Hematopoietic multipotent progenitor cell treated with erythropoietin and hydrocortisone succinate and interleukin-3 and kit ligand, for 17 days (in vitro differentiated cells): ENCODE measurements around the gene PUDP.
"Not testable (repeated sequence)": the region's sequence is repeated elsewhere in the genome, so short reads cannot be mapped to it uniquely, and the experiment has no call there.

Experiments used
- DNase-seq: peaks from one replicate; pipeline ENCODE4 v3.0.0-alpha.2; 2015; ENCODE audit warnings: low spot score

Gene PUDP

GRCh38 chrX:7147978-7148854, at the start of gene PUDP:
Gene PUDP (minus strand): TSS chrX:7148153. CDS start chrX:7148113, 40 bp downstream.
- DNase-seq, result peak; percentile 66

DNA sequence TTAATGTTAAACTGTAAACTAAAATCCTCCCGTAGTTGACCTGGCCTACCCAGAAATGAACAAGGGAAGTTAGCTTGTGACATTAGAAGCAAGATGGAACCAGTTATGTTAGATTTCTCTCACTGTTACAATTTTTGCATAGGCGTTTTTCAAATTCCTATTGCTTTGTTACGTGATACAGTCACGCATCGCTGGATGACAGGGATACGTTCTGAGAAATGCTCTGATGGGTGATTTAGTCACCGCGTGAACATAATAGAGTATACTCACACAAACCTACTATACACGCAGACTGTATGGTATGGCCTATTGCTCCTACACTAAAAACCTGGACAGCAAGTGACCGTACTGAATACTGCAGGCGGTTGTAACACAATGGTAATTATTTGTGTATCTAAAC, 46.7 kb upstream of the PUDP start:
- no peak for DNase-seq

GRCh38 chrX:7192871-7193270, 44.9 kb upstream of the PUDP start:
- DNase-seq, result no peak

DNA sequence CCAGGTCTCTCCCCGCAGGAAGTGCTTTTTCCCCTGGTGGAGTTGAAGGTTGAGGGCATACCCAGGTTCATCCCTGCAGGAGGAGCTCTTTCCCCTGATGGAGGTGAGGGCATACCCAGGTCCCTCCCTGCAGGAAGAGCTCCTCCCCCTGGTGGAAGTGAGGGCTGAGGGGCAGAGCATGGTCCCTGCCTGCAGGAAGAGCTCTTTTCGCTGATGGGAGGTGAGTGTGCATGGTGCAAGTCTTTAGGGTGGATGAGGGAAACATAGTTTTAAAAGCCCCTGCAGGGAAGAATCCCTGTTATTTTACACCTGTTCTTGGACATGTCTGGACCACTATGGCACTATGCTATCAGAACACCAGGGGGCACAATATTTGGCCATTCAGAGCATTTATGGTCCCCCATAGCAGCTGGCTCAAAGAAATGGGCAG, 43.7 kb upstream of the PUDP start:
- DNase-seq, result no peak

- DNase-seq, result no peak
Measured at GRCh38 chrX:7190157-7190556, 42.2 kb upstream of the PUDP start.

DNA sequence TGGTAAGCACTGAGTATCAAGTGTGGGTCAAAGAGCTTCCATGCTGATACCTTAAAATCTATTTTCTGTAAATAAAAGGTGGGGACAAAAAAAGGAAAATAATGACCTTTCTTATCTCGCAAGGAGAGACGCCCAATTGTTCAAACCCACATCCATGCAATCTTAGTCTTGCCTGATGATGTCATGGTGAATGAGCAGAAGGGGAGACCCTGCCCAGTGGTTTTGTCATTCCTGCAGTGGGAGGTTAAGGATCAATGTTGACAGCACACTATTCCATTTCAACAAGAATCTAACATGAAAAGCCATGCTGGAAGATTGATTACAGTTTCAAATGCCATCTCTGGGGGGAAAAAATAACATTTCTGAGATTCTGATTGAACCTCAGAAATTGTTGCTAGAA, 40.7 kb upstream of the PUDP start:
- no peak for DNase-seq

- DNase-seq, result no peak
Measured at GRCh38 chrX:7184816-7185215, 36.9 kb upstream of the PUDP start.

DNA sequence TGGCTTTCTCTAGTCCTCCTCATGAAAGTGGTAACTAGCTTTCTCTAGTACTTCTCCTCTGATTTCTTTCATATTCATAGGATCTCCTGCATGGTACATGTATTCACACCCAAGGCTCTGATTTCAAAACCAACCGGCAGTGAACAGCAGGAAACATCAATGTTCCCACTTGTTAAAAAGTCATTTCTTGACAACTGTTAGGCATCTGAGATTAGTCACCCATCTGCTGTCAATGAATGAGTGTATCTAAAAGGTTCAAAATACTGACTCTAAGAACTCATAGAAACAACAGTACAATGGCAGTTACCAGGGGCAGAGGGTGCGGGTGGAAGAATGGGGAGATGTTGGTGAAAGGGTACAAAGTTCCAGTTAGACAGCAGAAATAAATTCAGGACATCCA, 31.5 kb upstream of the PUDP start:
- DNase-seq, result no peak

GRCh38 chrX:7178859-7179258, 30.9 kb upstream of the PUDP start:
- DNase-seq, result not testable (repeated sequence)

- DNase-seq, result peak; percentile 4
Measured at GRCh38 chrX:7170898-7171297, 22.9 kb upstream of the PUDP start.

DNA sequence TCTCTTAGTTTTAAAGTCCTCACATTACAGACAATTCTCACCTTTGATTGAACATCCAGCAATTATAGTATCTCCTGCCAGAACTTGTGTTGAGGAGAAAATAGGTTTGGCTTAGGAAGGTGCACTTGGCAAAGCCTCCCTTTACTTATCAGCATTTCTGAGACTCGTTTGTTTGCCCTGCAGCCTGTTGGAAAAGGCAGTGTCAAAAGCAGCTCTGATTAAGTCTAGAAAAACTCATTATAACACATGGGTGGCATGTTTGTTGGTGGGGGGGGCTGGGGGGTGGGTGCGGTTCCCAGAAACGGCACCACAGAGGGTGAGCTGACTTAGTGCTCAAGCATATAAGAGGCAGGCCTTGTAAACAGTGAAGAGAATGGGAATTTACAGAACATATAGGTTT, 21.7 kb upstream of the PUDP start:
- no peak for DNase-seq

DNA sequence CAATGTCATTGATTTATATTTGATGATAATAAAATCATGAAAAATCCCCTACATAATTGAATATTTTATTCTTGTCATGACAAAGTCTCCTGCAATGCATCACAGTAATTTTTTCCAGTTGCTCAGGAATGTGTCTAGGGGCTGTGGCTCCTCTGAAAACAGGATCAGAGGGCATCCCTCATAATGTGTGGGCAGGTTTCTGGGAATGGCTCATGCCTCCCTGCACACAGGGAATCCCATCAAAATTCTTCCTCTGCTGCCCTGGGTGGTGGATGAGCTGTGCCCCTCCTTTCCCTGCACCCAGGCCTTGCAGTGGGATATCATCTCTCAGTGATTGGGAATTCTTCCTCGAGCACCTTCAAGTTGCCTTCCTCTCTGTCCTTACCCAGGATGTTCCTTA, 20.4 kb upstream of the PUDP start:
- no peak for DNase-seq

DNA sequence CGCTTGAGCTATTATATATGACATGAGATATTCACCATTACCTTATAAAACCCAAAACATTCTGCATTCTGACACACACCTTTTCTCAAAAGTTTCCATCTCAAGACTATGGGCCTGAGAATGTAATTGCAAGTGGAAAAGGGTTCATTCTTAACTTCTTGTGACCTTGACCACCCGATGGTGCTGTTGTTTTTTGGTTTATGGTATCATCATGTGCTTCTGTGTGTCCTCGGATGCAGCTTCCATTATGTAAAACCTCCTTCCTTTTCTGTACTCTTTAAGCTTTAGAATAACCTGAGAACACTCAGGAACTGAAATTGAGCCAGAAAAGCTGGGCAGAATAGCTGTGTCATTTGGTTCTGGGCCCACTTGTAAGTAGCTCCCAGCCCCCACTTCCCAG, 16.2 kb upstream of the PUDP start:
- DNase-seq, result no peak

GRCh38 chrX:7163146-7163677, 15.3 kb upstream of the PUDP start:
- DNase-seq, result no peak

DNA sequence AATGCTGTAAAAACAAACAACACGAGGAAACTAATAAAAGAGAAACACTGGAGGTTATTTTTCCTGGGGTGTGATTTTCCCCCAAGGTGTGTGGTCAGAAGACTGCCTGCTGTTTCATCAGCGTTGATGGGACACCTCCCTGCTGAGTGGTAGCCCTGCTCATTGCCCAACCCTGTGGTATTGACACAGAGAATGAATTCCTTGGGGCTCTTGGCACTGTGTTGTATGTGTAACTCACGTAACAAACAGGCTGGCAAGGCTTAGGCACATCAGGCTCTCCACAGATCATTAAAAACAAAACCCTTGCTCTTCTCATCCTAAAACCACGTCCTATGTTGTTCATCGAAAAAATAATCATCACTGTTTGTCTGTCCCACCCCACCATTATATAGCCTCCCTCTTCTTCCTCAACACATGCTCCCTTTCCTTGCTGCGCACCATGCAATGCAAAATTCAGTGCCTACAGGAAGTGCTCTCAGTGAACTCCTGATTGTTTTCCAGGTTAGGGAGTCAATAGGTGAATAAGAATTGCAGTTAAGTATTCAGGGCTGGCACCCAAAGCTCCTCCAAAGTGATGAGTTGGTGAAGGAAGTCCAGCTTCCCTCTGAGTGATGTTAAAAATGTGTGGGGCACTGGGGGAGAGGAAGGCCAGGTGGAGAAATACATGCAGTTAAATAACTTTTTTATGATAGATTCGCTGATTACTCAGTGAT, 11.4 kb upstream of the PUDP start:
- DNase-seq, result no peak

DNA sequence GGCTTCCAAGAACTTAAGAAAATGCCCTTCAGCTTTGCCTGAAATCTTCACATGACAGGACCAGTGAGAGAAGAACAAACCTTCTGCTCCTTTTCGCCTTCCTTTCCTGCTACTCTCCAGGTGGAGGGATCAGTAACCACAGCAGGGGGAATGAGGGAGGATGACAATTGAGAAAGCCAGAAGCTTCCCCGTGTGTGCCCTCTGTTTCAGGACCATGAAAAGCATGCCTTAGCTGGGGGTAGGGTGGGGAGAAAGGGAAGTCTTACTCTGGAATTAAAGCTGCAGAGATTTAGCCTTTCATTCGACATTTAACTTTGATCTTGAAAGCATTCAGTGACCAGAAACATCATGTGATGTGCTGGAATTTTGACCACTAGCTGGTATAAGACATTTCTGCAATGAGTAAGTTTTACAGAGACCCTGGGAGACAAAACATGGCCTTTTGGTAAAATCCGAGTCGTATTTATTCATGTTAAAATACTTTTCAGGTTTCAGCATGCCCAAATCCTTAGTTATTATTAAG, 10.6 kb upstream of the PUDP start:
- DNase-seq, result no peak

- no peak for DNase-seq
Measured at GRCh38 chrX:7156879-7157278, 8.9 kb upstream of the PUDP start.

GRCh38 chrX:7155163-7155562, 7.2 kb upstream of the PUDP start:
- no peak for DNase-seq

DNA sequence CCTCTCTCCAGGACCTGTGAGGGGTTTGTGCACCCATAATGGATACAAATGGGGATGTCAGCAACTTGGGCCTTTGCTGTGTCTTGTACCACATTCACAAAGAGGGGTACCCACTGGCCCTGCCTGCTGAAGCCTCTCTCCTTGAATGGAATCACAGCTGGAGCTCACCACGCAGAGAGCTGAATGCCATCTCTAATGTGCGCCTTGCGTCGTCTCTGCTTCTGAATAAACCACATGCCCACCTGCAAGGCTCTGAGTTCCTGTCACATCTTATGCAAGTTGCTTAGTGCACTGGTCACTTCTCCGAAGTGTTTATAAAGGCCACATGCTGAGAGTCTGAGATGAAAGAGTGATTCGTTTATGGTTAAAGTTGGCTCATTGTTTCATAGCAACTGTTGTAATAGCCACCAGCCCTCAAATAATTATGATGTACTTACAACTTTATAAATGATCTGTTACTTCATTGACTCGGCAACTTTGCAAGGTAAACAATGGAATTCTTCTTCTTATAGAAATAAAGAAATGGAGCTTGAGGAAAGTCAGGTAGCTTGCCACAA, 6.2 kb upstream of the PUDP start:
- DNase-seq, result no peak

DNA sequence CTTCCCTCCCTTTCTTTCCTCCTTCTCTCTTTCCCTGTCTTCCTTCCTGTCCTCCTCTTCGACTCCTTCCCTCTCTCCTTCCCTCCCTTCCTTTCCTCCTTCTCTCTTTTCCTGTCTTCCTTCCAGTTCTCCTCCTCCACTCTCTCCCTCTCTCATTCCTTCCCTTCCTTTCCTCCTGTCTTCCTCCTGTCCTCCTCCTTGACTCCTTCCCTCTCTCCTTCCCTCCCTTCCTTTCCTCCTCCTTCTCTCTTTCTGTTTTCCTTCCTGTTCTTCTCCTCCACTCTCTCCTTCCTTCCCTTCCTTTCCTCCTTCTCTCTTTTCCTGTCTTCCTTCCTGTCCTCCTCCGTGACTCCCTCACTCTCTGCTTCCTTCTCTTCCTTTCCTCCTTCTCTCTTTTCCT, 5.3 kb upstream of the PUDP start:
- no peak for DNase-seq

DNA sequence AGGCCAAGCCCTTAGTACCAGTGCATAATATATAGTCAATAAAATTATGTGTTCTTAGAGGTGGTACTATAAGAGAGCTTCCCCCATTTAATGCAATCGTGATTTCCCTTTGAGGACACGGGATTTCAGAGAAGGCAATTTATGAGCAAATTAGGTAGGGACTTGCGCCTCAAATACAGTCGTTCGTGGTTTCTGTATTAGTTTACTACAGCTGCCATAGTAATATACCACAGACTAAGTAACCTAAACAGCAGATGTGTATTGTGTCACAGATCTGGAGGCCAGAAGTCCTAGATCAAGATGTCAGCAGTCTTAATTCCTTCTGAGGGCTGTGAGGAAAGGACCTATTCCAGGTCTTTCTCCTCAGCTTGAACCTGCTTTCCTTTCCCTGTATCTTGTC, 1.5 kb upstream of the PUDP start:
- DNase-seq, result no peak

DNA sequence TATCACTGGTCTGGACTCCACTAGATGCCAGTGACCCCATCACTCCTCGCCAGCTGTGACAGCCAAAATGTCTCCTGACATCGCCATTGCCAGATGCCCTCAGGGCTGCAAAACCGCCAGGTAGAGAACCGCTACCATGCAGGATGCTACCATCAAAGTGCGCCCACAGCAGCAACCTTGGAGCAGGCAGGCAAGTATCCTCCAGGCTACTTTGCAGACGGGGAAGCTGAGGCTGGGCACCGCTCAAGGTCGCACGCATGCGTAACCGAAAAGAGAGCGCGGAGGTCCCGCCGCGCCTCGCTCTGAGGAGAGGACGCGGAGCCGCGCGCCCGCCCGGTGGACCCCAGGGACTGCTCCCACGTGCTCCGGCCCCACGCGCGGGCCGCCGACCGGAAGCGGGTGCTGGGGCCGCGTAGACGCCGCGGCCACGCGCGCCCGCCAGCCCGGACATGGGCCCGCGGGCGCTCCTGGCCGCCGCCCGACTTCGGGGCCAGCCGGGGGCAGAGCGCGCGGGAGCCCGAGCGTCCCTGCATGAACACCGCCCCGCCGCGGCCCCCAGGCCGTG, 458 bp downstream of the PUDP start, which contains the start of gene STS:
TSS of gene STS (plus strand) at position 300 of the 565 bp plus-strand sequence. CDS start 105,488 bp downstream, outside the sequence.
- DNase-seq, result peak; percentile 3
